Measurements from ENCODE around the gene HPN. TPM values are rescaled to one million over a fixed set of nuclear protein-coding genes. Genes with fewer than 3 reads are reported as not detected.

Gene HPN
- total and polyA plus RNA-seq, 10 of the 15 experiments (the other 5 are each of a cell fraction or from before 2014, with no cell fraction given), result 0.21 to 0.35 TPM; not detected in 8

DNA sequence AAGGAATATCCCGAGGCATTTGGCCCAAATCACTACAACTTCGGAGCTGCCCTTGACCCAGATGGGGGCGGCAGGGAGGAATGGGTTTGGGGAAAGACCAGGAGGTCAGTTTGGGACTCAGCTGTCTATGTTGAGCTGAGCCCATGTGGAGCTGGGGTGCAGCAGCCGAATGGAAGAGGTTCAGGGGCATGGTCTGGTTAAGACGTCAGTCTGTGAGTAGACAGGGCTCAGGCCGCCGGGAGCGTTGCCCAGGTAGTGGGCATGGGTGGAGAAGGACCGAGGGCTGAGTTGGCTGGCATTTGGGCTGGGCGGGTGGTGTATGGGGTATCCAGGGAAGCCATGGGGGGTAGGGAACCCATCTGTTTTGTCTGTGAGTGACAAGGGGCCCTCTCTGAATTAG lies 20.5 kb upstream of the HPN start (continued):
- TF ChIP-seq, protein P1, sequence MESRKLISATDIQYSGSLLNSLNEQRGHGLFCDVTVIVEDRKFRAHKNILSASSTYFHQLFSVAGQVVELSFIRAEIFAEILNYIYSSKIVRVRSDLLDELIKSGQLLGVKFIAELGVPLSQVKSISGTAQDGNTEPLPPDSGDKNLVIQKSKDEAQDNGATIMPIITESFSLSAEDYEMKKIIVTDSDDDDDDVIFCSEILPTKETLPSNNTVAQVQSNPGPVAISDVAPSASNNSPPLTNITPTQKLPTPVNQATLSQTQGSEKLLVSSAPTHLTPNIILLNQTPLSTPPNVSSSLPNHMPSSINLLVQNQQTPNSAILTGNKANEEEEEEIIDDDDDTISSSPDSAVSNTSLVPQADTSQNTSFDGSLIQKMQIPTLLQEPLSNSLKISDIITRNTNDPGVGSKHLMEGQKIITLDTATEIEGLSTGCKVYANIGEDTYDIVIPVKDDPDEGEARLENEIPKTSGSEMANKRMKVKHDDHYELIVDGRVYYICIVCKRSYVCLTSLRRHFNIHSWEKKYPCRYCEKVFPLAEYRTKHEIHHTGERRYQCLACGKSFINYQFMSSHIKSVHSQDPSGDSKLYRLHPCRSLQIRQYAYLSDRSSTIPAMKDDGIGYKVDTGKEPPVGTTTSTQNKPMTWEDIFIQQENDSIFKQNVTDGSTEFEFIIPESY (IDR thresholded peaks at IDR 0.05), result no peak
- TF ChIP-seq FOXK2 (IDR thresholded peaks at IDR 0.05) (no peak), EED (IDR thresholded peaks at IDR 0.05; ENCODE audit: low read depth) (no peak), YBX1 (IDR thresholded peaks at IDR 0.05) (no peak), SREBF1 (IDR thresholded peaks at IDR 0.05; ENCODE audit: low read length) (no peak), ZNF217 (IDR thresholded peaks at IDR 0.05) (no peak), BCL11A (IDR thresholded peaks at IDR 0.05; ENCODE audit: low read depth, low read length) (no peak)
- TF ChIP-seq, protein P2, sequence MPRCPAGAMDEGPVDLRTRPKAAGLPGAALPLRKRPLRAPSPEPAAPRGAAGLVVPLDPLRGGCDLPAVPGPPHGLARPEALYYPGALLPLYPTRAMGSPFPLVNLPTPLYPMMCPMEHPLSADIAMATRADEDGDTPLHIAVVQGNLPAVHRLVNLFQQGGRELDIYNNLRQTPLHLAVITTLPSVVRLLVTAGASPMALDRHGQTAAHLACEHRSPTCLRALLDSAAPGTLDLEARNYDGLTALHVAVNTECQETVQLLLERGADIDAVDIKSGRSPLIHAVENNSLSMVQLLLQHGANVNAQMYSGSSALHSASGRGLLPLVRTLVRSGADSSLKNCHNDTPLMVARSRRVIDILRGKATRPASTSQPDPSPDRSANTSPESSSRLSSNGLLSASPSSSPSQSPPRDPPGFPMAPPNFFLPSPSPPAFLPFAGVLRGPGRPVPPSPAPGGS (IDR thresholded peaks at IDR 0.05; ENCODE audit: borderline replicate concordance, insufficient read depth, low read depth, low read length, poor library complexity, severe bottlenecking), result no peak
- TF ChIP-seq, protein P3, sequence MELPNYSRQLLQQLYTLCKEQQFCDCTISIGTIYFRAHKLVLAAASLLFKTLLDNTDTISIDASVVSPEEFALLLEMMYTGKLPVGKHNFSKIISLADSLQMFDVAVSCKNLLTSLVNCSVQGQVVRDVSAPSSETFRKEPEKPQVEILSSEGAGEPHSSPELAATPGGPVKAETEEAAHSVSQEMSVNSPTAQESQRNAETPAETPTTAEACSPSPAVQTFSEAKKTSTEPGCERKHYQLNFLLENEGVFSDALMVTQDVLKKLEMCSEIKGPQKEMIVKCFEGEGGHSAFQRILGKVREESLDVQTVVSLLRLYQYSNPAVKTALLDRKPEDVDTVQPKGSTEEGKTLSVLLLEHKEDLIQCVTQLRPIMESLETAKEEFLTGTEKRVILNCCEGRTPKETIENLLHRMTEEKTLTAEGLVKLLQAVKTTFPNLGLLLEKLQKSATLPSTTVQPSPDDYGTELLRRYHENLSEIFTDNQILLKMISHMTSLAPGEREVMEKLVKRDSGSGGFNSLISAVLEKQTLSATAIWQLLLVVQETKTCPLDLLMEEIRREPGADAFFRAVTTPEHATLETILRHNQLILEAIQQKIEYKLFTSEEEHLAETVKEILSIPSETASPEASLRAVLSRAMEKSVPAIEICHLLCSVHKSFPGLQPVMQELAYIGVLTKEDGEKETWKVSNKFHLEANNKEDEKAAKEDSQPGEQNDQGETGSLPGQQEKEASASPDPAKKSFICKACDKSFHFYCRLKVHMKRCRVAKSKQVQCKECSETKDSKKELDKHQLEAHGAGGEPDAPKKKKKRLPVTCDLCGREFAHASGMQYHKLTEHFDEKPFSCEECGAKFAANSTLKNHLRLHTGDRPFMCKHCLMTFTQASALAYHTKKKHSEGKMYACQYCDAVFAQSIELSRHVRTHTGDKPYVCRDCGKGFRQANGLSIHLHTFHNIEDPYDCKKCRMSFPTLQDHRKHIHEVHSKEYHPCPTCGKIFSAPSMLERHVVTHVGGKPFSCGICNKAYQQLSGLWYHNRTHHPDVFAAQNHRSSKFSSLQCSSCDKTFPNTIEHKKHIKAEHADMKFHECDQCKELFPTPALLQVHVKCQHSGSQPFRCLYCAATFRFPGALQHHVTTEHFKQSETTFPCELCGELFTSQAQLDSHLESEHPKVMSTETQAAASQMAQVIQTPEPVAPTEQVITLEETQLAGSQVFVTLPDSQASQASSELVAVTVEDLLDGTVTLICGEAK (IDR thresholded peaks at IDR 0.05; ENCODE audit: borderline replicate concordance), result no peak
